CD14-positive monocyte (primary cell): ENCODE results near the gene CYB561A3. TPM values are rescaled to one million over a fixed set of nuclear protein-coding genes. Genes with fewer than 3 reads are reported as not detected.

ENCODE experiments used
- DNase-seq, 3 donors: peaks; one replicate each; pipeline ENCODE4 v3.0.0-alpha.2; 2011 to 2022
- H2AFZ ChIP-seq: 2 replicates; pipeline ENCODE4 v1.6.0; 2012; ENCODE audit warnings: mild to moderate bottlenecking, low read depth, low read length, inconsistent platforms; ENCODE audit not compliant: insufficient read depth, poor library complexity, severe bottlenecking
- H3K27ac ChIP-seq, 2 donors: 1 replicate in 1 of 2; 2 replicates in 1 of 2; pipeline ENCODE4 v1.5.1; 2012 to 2013; ENCODE audit warnings: low read length in 2 of 2, control low read depth in 1 of 2, inconsistent platforms in 1 of 2, low read depth in 1 of 2, mild to moderate bottlenecking in 1 of 2
- H3K27me3 ChIP-seq, 2 donors: one replicate each; pipeline versions ENCODE4 v1.6.0 to v1.6.1; 2011 to 2013; ENCODE audit warnings: low read length in 2 of 2; ENCODE audit not compliant: control insufficient read depth in 2 of 2, insufficient read depth in 2 of 2
- H3K36me3 ChIP-seq, 2 donors: replicated peaks in 1 of 2; 1 replicate in 1 of 2; 2 replicates in 1 of 2; pipeline versions ENCODE4 v1.5.1 to v1.6.1; 2012 to 2013; ENCODE audit warnings: low read length in 2 of 2, control low read depth in 1 of 2, inconsistent platforms in 1 of 2, mild to moderate bottlenecking in 1 of 2; ENCODE audit not compliant: insufficient read depth in 2 of 2, control insufficient read depth in 1 of 2
- H3K4me1 ChIP-seq, 2 donors: 1 replicate in 1 of 2; 2 replicates in 1 of 2; pipeline versions ENCODE4 v1.5.1 to v1.6.1; 2012 to 2013; ENCODE audit warnings: low read length in 2 of 2, control low read depth in 1 of 2, inconsistent platforms in 1 of 2, mild to moderate bottlenecking in 1 of 2, moderate library complexity in 1 of 2; ENCODE audit not compliant: insufficient read depth in 2 of 2, control insufficient read depth in 1 of 2
- H3K4me2 ChIP-seq: replicated peaks from 2 replicates; pipeline ENCODE3; 2012; ENCODE audit warnings: low read length, moderate library complexity, mild to moderate bottlenecking; ENCODE audit not compliant: poor library complexity, severe bottlenecking; ENCODE audit errors: extremely low read depth
- H3K4me3 ChIP-seq, 3 experiments: fragments of 200-600 bp in 1 of 3; sonication (generic) in 1 of 3; replicated peaks in 1 of 3; 1 replicate in 2 of 3; 2 replicates in 1 of 3; pipeline ENCODE4 v1.5.1; 2011 to 2013; ENCODE audit warnings: low read length in 3 of 3, mild to moderate bottlenecking in 3 of 3, control low read depth in 2 of 3, low read depth in 2 of 3, inconsistent platforms in 1 of 3, moderate library complexity in 1 of 3
- H3K79me2 ChIP-seq: 2 replicates; pipeline ENCODE4 v1.6.0; 2012; ENCODE audit warnings: mild to moderate bottlenecking, control low read depth, inconsistent platforms, low read length, moderate library complexity; ENCODE audit not compliant: insufficient read depth
- H3K9ac ChIP-seq: 2 replicates; pipeline ENCODE4 v1.6.0; 2017; ENCODE audit warnings: low read length, mild to moderate bottlenecking; ENCODE audit not compliant: insufficient read depth, poor library complexity, severe bottlenecking
- H3K9me3 ChIP-seq, 2 donors: replicated peaks in 1 of 2; 1 replicate in 1 of 2; 2 replicates in 1 of 2; pipeline versions ENCODE4 v1.5.1 to v1.6.1; 2012 to 2013; ENCODE audit warnings: low read length in 2 of 2, control low read depth in 1 of 2; ENCODE audit not compliant: control insufficient read depth in 1 of 2, insufficient read depth in 1 of 2
- H4K20me1 ChIP-seq: 2 replicates; pipeline ENCODE4 v1.6.0; 2012; ENCODE audit warnings: mild to moderate bottlenecking, low read length, control low read depth, moderate library complexity; ENCODE audit not compliant: insufficient read depth
- H3K27ac Mint-ChIP-seq, 7 donors: one replicate each; pipeline ENCODE4 v1.8.0; 2020; ENCODE audit warnings: mild to moderate bottlenecking in 7 of 7, mixed read lengths in 7 of 7, moderate library complexity in 6 of 7, inconsistent platforms in 2 of 7
- H3K27me3 Mint-ChIP-seq, 3 donors: one replicate each; pipeline ENCODE4 v1.8.0; 2021 to 2022; ENCODE audit warnings: low read depth in 3 of 3, mild to moderate bottlenecking in 3 of 3, mixed read lengths in 3 of 3, moderate library complexity in 3 of 3, inconsistent platforms in 1 of 3
- H3K36me3 Mint-ChIP-seq, 2 donors: one replicate each; pipeline ENCODE4 v1.8.0; 2020; ENCODE audit warnings: mixed read lengths in 2 of 2, inconsistent platforms in 1 of 2, mild to moderate bottlenecking in 1 of 2
- H3K4me1 Mint-ChIP-seq: one replicate; pipeline ENCODE4 v1.8.0; 2020; ENCODE audit warnings: mild to moderate bottlenecking, mixed read lengths
- H3K4me3 Mint-ChIP-seq, 2 donors: one replicate each; pipeline ENCODE4 v1.8.0; 2020; ENCODE audit warnings: mild to moderate bottlenecking in 2 of 2, mixed read lengths in 2 of 2, moderate library complexity in 1 of 2
- H3K9me3 Mint-ChIP-seq, 7 donors: one replicate each; pipeline ENCODE4 v1.8.0; 2020 to 2022; ENCODE audit warnings: mixed read lengths in 7 of 7, mild to moderate bottlenecking in 6 of 7, moderate library complexity in 6 of 7, inconsistent platforms in 2 of 7
- CTCF ChIP-seq: fragments of 200-600 bp; IDR thresholded peaks from one replicate; pipeline ENCODE4 v1.8.0; 2022; ENCODE audit warnings: antibody characterized with exemption, mild to moderate bottlenecking
- WGBS: methylation state at CpG from one replicate; pipeline ENCODE4 v1.1.5; 2013; ENCODE audit warnings: missing lambda C conversion rate; ENCODE audit not compliant: insufficient coverage; 5-methylcytosine and 5-hydroxymethylcytosine counted together
- intact Hi-C, 2 donors: fragments of 100-400 bp; cut with micrococcal nuclease; formaldehyde crosslinking; loops; one replicate each; pipeline versions ENCODE4 v1.15.0 to v1.15.1; 2023
- polyA plus RNA-seq, 3 donors: library from polyadenylated mRNA; depleted of rRNA in 1 of 3; unstranded in 2 of 3; stranded (reverse) in 1 of 3; fragments of 300-500 nt in 2 of 3; fragments of >200 nt in 1 of 3; fragmentation: Illumina TruSeq in 2 of 3; gene quantifications; 1 replicate in 2 of 3; 2 replicates in 1 of 3; pipeline ENCODE4 v1.2.3, GENCODE V29; 2012 to 2021

The CYB561A3 gene
- polyA plus RNA-seq, 3 donors, result 79.7 to 112 (median 112) TPM

GRCh38 chr11:61406991-61407728, 45.5 kb upstream of the CYB561A3 start:
- H3K27me3 ChIP-seq, result no peaks in the 10 kb centered on the region
- intact Hi-C loops, result no loop called here
- no peaks in the 10 kb centered on the region for H3K9me3 ChIP-seq
- Mint-ChIP-seq H3K9me3 (peaks cover 0 to 2% (median 0%) of the 10 kb centered on the region in 7 donors), H3K4me3 (no peak overlapping the region), H3K36me3 (peaks cover 87 to 97% of the 10 kb centered on the region in 2 donors), H3K4me1 (no peaks in the 10 kb centered on the region), H3K27me3 (no peaks in the 10 kb centered on the region), H3K27ac (peak overlapping the region in 4 of 7 donors; percentile 11 to 51 (median 26))
- no peaks in the 10 kb centered on the region for H3K79me2 ChIP-seq
- H4K20me1 ChIP-seq, result peaks cover 41% of the 10 kb centered on the region
- H3K4me3 ChIP-seq, result no peak overlapping the region
- WGBS, result 100% methylated on average over 5 of the region's 5 CpGs
- no peak overlapping the region for H3K4me2 ChIP-seq
- H3K4me1 ChIP-seq, result no peaks in the 10 kb centered on the region
- H3K27ac ChIP-seq, result no peak overlapping the region
- no peak overlapping the region for H2AFZ ChIP-seq
- H3K9ac ChIP-seq, result no peak overlapping the region
- no peak for TF ChIP-seq CTCF
- DNase-seq, result no peak
- H3K36me3 ChIP-seq, result peaks cover 88 to 100% of the 10 kb centered on the region in 2 donors

GRCh38 chr11:61406067-61406466, 44.4 kb upstream of the CYB561A3 start:
- H3K4me3 Mint-ChIP-seq, result no peak overlapping the region
- H3K9me3 Mint-ChIP-seq, result peaks cover 0 to 2% (median 0%) of the 10 kb centered on the region in 7 donors
- H3K27ac Mint-ChIP-seq, result no peak overlapping the region
- H3K27me3 Mint-ChIP-seq, result no peaks in the 10 kb centered on the region
- Histone ChIP-seq H2AFZ (no peak overlapping the region), H3K27me3 (no peaks in the 10 kb centered on the region), H3K4me1 (no peaks in the 10 kb centered on the region), H3K36me3 (peaks cover 77 to 100% of the 10 kb centered on the region in 2 donors), H3K27ac (no peak overlapping the region), H4K20me1 (peaks cover 41% of the 10 kb centered on the region), H3K79me2 (no peaks in the 10 kb centered on the region), H3K4me2 (no peak overlapping the region), H3K4me3 (no peak overlapping the region), H3K9ac (no peak overlapping the region), H3K9me3 (no peaks in the 10 kb centered on the region)
- H3K4me1 Mint-ChIP-seq, result no peaks in the 10 kb centered on the region
- WGBS, result 100% methylated on average over 2 of the region's 2 CpGs
- no peak for TF ChIP-seq CTCF
- intact Hi-C loops, result no loop called here
- H3K36me3 Mint-ChIP-seq, result peaks cover 84 to 90% of the 10 kb centered on the region in 2 donors
- no peak for DNase-seq
